Upper lobe of right lung (tissue), 1 donor: ENCODE data around the gene PPP3CB. TPM values are rescaled to one million over a fixed set of nuclear protein-coding genes. Genes with fewer than 3 reads are reported as not detected.

ENCODE experiments used
- ATAC-seq: fragments of 200-7000 bp; cut with Tn5 transposase; one replicate; pipeline ENCODE4 v1.9.1; 2020; ENCODE audit warnings: mild to moderate bottlenecking, moderate library complexity
- DNase-seq: peaks from one replicate; pipeline ENCODE4 v3.0.0-alpha.2; 2020
- H3K27ac ChIP-seq: fragments of 200-600 bp; one replicate; pipeline ENCODE4 v1.8.0; 2022
- H3K27me3 ChIP-seq: fragments of 200-600 bp; one replicate; pipeline ENCODE4 v1.8.0; 2022; ENCODE audit warnings: mild to moderate bottlenecking
- H3K36me3 ChIP-seq: fragments of 200-600 bp; one replicate; pipeline ENCODE4 v1.8.0; 2022
- H3K4me1 ChIP-seq: fragments of 200-600 bp; one replicate; pipeline ENCODE4 v1.8.0; 2022
- H3K4me3 ChIP-seq: fragments of 200-600 bp; one replicate; pipeline ENCODE4 v1.8.0; 2022; ENCODE audit warnings: mild to moderate bottlenecking
- H3K9me3 ChIP-seq: fragments of 200-600 bp; one replicate; pipeline ENCODE4 v1.8.0; 2022
- intact Hi-C: fragments of 100-400 bp; cut with DNase I; formaldehyde crosslinking; loops from one replicate; pipeline ENCODE4 v1.11.0; 2022
- total RNA-seq: library from RNA; stranded (reverse); fragmentation: NEBNext Ultra II Directional; extraction: Animal tissue kit (Norgen Biotek cat#: 25700); gene quantifications from one replicate; pipeline ENCODE4 v1.2.1, GENCODE V29; 2021
- TF ChIP-seq, protein P1 (sequence below): fragments of 200-600 bp; IDR thresholded peaks from one replicate; pipeline ENCODE4 v1.8.0; 2022; ENCODE audit warnings: antibody characterized with exemption
- donor health status: DM: no; HTN: yes; CAD: no; lungs with severe emphysema.

The PPP3CB gene
- total RNA-seq, 1 donor from 2014 or later, result 38.0 TPM

DNA sequence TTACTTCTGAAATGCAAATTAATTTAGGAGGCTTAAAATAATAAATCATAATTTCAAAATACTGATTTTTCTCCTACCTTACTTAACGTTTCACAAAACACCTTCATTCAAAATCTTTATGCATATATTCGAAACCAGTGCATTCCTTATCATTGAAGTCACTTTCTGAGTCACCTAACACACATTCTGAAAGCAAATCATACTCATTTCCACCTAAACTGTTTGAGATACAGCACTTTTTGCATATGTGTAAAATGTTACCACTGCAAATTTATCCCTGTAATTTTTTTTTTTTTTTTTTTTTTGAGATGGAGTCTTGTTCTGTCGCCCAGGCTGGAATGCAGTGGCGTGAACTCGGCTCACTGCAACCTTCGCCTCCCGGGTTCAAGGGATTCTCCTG lies 15.7 kb downstream of the PPP3CB start:
- ATAC-seq (no peak), DNase-seq (no peak)
- no peaks in the 10 kb centered on the region for H3K4me1 ChIP-seq
- TF ChIP-seq, protein P1, sequence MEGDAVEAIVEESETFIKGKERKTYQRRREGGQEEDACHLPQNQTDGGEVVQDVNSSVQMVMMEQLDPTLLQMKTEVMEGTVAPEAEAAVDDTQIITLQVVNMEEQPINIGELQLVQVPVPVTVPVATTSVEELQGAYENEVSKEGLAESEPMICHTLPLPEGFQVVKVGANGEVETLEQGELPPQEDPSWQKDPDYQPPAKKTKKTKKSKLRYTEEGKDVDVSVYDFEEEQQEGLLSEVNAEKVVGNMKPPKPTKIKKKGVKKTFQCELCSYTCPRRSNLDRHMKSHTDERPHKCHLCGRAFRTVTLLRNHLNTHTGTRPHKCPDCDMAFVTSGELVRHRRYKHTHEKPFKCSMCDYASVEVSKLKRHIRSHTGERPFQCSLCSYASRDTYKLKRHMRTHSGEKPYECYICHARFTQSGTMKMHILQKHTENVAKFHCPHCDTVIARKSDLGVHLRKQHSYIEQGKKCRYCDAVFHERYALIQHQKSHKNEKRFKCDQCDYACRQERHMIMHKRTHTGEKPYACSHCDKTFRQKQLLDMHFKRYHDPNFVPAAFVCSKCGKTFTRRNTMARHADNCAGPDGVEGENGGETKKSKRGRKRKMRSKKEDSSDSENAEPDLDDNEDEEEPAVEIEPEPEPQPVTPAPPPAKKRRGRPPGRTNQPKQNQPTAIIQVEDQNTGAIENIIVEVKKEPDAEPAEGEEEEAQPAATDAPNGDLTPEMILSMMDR, result no peak
- intact Hi-C loops, result no loop called here
- H3K36me3 ChIP-seq, result peaks cover 52% of the 10 kb centered on the region
- no peak overlapping the region for H3K4me3 ChIP-seq
- H3K27me3 ChIP-seq, result no peaks in the 10 kb centered on the region
- no peaks in the 10 kb centered on the region for H3K9me3 ChIP-seq
- no peak overlapping the region for H3K27ac ChIP-seq

DNA sequence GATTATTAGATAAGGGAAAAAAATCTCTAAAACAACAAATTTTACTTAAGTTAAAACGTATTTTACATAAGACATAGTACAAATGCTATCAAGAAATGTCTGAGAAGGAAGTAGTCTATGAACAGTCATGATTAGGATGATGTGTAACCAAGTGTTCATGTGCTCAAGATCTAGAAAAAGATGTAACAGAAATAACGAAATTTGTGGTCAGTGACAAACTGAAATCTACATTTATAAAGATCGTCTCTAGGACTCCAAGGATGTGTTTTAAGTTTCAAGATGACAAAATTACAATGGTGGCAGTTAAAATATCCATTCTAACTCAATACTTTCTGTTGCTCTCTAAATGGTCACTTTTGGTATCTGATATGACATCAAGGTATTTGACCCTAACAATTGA lies 17.2 kb downstream of the PPP3CB start:
- no peak overlapping the region for H3K4me3 ChIP-seq
- TF ChIP-seq, protein P1, result no peak
- H3K27ac ChIP-seq, result no peak overlapping the region
- intact Hi-C loops, result no loop called here
- DNase-seq (no peak), ATAC-seq (no peak)
- H3K9me3 ChIP-seq, result no peaks in the 10 kb centered on the region
- peaks cover 67% of the 10 kb centered on the region for H3K36me3 ChIP-seq
- H3K27me3 ChIP-seq, result no peaks in the 10 kb centered on the region
- H3K4me1 ChIP-seq, result no peaks in the 10 kb centered on the region

DNA sequence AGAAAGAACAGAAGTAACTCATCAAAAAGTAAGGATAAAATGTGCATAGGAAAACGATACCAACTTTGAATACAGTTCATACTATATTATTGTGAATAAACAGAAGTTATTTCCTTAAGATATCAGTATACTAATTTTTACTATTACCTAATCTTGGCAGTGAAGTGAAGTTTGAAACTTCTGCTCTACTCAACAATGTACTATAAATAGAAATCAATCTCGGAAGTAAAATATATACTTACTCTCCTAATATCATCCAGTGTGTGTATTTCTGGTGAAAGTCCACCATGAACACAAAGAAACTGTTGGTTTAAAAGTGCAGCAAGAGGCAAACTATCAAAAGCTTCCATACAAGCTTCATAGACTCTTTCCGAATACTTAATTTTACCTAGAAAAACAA lies 24.6 kb downstream of the PPP3CB start:
- TF ChIP-seq, protein P1, result no peak
- peaks cover 96% of the 10 kb centered on the region for H3K36me3 ChIP-seq
- no peaks in the 10 kb centered on the region for H3K9me3 ChIP-seq

DNA sequence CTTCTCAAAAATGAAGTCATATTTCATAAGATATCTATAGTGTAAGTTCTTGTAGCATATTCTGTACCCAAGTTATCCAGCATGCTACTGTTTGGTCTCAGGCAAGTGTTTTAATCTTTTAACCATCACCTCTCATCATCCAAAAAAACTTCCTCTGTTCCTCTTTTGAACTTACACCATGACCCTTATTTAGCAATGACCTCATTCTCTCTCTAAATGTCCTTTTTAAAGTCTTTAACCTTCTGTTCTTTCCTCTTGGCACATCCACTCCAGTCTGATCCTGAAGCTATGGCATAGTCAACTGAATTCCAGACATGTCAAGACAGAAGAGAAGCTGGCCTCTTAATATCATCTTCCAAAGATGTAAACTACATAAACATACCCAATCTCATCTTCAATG lies 26.2 kb downstream of the PPP3CB start:
- ATAC-seq (no peak), DNase-seq (no peak)
- intact Hi-C loops, result no loop called here

More for the DNA sequence above, 24.6 kb downstream of the PPP3CB start:
- Histone ChIP-seq H3K27me3 (no peaks in the 10 kb centered on the region), H3K4me3 (no peak overlapping the region), H3K27ac (no peak overlapping the region), H3K4me1 (no peaks in the 10 kb centered on the region)
- no peak for DNase-seq
- no peak for ATAC-seq
- intact Hi-C loops, result no loop called here

DNA sequence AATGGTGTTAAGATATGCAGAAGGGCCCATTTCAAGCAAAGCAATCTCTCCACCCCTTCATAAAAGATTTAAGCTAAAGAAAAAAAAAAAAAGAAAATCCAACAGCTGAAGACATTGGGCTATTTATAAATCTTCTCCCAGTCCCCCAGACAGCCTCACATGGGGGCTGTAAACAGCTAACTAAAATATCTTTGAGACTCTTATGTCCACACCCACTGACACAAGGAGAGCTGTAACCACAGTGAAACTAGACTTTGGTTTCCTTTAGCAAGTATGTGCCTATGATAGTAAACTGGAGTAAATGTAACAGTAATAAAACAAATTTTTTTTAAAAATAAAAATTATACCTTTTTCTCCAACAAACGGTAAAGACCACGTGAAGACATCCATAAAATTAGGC lies 28.6 kb downstream of the PPP3CB start:
- no peaks in the 10 kb centered on the region for H3K4me1 ChIP-seq
- intact Hi-C loops, result no loop called here
- no peak overlapping the region for H3K27ac ChIP-seq
- no peak overlapping the region for H3K4me3 ChIP-seq
- TF ChIP-seq, protein P1, result no peak
- no peaks in the 10 kb centered on the region for H3K27me3 ChIP-seq
- H3K36me3 ChIP-seq, result peaks cover 74% of the 10 kb centered on the region
- H3K9me3 ChIP-seq, result no peaks in the 10 kb centered on the region
- no peak for DNase-seq
- no peak for ATAC-seq

More for the DNA sequence above, 26.2 kb downstream of the PPP3CB start:
- Histone ChIP-seq H3K4me1 (no peaks in the 10 kb centered on the region), H3K27me3 (no peaks in the 10 kb centered on the region), H3K4me3 (no peak overlapping the region), H3K9me3 (no peaks in the 10 kb centered on the region), H3K27ac (no peak overlapping the region), H3K36me3 (peaks cover 91% of the 10 kb centered on the region)
- TF ChIP-seq, protein P1, result no peak
